GM12872 (cell line): ENCODE data around the gene VMAC.

ENCODE experiments used
- CTCF ChIP-seq: IDR thresholded peaks from 3 replicates; pipeline ENCODE4 v1.5.1; 2011; ENCODE audit warnings: low read depth, mild to moderate bottlenecking, low read length, moderate library complexity; ENCODE audit not compliant: insufficient read depth

The VMAC gene

GRCh38 chr19:5897189-5897969, 7.3 kb upstream of the VMAC start:
- no peak; the same call in 2 of the 3 replicates for TF ChIP-seq CTCF

GRCh38 chr19:5899728-5900526, 4.7 kb upstream of the VMAC start:
- no peak for TF ChIP-seq CTCF

- TF ChIP-seq CTCF, result no peak
Measured at GRCh38 chr19:5900976-5901375, 3.7 kb upstream of the VMAC start.

GRCh38 chr19:5903056-5903623, 1.5 kb upstream of the VMAC start:
- TF ChIP-seq CTCF, result no peak

GRCh38 chr19:5903624-5904351, 884 bp upstream of the VMAC start, which contains the start of gene NDUFA11:
Gene NDUFA11 (minus strand): TSS chr19:5903790. CDS start chr19:5903708, 82 bp downstream.
- TF ChIP-seq CTCF, result no peak

GRCh38 chr19:5905114-5905778, 574 bp downstream of the VMAC start:
- TF ChIP-seq CTCF, result no peak

GRCh38 chr19:5907241-5907640, 2.6 kb downstream of the VMAC start:
- TF ChIP-seq CTCF, result no peak
